Islet precursor cell (in vitro differentiated cells): ENCODE measurements around the gene PRDM5.
A peak's percentile ranks its signal among the peaks of the same experiment; 100 is the strongest.
"Not testable (repeated sequence)": the region's sequence is repeated elsewhere in the genome, so short reads cannot be mapped to it uniquely, and the experiment has no call there.

ENCODE experiments used
- DNase-seq: peaks from one replicate; pipeline ENCODE4 v3.0.0-alpha.2; 2018

PRDM5 gene

DNA sequence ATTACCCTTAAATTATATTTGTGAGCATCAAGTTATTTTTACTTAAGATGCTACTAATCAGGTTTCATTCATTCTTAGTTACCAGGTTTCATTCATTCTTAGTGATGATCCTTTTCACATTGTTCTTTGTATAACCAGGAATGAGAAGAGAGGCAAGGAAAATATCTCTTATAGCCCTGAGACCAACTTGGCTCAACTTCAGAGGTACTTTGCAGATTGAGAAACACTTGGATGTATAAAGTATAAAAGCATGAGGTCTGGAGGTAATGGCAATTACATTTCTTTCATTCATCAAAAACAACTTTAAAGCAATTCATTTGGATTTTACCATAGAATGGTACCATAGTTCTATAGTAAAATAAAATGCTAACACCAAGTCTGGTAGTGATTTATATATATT, 231.0 kb downstream of the PRDM5 start:
- DNase-seq = no peak

DNA sequence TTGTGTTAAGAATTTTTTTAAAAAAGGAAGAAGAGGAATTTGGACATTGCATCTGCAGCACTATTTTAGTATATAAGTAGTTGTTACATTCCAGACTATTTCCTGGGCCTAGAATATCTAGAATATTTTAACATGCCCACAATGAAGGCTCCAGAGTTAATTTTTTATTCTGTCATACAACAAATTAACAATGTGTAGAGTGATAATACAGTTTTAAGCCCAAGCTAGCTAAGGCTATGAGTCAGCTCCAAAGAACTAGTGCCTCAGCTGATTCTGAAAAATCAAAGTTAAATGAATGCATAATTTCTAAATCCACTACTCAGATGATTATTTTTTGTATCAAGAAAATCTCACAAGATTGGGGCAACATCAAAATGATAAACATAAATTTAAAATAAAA, 231.4 kb downstream of the PRDM5 start:
- no peak for DNase-seq

DNA sequence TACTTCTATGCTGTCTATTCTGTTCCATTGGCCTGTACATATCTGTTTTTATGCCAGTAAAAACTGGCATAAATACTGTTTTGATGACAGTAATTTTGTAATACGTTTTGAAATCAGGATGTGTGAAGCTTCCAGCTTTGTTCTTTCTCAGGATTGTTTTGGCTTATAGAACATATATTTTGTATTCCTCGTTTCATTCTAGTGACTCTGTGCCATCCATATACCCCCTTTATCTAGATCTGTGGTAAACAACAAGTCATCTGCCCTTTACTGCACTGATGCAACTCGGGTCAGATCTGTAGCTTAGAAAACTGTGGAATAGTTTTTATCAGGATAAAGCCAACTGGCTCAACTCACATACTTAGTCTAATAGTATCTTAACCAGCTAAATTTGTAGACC, 233.7 kb downstream of the PRDM5 start:
- DNase-seq = no peak

DNA sequence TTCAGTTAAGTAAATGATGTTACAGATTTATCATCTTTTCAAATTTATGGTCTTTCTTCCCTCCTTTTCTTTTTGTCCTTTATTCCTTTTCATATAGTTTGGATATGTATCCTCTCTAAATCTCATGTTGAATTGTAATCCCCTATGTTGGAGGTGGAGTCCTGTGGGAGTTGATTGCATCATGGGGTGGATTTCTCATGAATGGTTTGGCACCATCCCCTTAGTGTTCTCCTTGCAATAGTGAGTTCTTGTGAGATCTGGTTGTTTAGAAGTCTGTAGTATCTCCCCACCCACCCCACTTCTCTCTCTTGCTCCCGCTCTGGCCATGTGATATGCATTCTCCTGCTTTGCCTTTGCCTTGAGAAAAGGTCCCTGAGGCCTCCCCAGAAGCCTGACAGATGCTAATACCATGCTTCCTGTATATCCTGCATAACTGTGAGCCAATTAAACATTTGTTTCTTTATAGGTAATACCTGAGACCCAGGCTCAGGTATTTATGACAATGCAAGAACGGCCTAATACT, 236.7 kb downstream of the PRDM5 start:
- no peak for DNase-seq

DNA sequence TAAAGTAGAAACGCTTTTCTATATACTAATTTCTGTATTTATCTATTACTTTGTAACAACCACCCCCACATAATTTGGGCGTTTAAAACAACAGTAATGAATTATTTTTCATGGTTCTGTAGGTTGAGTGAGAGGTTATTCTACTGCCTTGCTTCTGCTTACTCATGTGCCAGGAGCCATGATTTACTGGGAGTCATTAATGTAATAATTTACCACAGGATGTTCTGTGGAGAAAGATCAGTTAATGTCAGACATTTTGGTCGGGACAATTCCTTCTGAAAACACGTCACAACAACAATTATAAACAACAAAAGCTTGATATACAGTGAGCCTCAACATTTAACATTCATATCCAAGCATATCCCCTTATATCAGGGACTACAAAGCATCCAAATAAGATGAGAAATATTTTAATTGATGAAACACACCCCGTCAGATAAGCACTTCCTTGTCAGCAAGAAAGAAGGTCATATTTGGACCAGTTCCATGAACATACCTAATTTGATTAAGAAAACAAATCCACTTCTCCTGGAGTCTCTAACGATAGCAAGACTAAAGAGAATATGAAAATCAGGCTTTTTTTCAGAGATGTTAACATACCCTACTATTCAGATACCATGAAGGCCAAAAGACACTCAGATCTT, 238.5 kb downstream of the PRDM5 start:
- no peak for DNase-seq

DNA sequence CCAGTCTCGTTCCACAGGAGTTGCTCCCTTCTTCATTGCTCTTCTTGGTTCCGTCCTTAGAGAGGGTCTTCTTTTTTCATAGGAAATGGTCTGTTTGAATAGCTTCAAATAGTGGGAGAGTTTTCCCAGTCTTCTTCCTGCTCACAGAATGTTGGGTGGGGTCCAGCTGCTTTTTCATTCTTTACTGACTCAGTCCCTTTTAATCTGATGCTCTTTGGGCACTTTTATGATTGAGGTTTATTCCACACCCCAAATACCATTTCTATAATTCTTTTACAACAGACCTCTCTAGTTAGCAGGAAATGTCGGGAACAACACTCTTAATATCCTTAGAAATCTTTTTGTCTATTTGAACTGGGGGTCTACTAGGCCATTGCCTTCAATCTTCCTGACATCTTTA, 239.5 kb downstream of the PRDM5 start:
- DNase-seq = no peak

DNA sequence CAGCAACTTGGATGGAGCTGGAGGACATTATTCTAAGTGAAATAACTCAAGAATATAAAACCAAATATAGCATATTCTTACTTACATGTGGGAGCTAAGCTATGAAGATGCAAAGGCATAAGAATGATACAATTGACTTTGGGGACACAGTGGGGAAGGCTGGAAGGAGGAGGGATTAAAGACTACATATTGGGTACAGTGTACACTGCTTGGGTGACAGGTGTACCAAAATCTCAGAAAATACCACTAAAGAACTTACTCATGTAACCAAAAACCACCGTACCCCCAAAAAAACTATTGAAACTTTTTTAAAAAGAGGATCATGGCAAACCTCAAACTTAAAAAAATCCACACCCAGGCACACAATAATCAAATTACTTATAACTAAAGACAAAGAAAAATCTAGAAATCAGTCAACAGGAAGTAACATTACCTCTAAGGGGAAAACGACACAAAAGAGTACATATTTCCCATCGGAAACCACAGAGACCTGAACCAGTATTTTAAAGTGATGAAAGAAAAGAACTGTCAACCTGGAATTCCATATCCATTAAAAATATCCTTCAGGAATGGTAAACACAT, 241.8 kb downstream of the PRDM5 start:
- DNase-seq = no peak

DNA sequence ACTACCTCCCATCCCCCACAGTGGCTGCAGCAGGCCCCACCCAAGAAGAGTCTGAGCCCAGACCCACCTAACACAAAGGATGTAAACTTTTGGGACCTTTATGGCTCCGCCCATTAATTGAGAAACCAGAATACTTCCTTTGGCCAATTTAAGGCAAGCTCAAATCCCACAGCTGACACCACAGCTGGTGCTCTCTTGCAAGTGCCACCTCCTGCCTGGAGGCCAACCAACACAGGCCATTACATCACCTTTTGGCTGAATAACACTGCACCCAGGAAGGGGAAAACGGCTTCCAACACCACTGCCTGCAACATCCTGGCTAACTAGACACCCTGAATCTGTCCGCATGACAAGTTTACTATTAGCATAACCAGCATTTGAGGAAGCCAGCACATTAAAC, 248.8 kb downstream of the PRDM5 start:
- no peak for DNase-seq

DNA sequence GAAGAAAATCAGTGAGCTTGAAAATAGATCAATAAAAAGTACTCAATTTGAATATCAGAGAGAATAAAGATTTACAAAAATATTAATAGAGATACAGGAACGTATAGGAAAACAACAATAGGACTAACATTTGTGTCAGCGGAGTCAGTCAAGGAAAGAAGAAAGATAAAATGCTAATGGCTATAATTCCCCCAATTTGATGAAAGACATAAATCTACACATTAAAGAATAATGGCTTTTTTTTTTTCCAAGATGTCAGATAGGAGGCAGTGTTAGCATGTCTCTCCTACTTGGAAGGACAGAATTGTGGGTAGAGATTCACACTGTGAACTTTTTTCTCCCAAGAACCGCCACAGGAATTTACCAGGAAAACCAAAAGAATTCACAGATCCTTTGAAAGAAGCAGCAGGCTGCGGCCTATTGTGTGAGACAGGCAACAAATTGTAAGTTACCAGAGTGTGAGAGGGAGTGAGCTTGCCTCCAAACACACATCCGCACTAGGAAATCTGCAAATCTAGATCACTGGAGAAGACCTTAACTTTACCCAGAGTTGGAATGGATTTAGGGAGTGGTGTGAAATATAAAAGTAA, 249.9 kb downstream of the PRDM5 start:
- DNase-seq = peak; percentile 71

DNA sequence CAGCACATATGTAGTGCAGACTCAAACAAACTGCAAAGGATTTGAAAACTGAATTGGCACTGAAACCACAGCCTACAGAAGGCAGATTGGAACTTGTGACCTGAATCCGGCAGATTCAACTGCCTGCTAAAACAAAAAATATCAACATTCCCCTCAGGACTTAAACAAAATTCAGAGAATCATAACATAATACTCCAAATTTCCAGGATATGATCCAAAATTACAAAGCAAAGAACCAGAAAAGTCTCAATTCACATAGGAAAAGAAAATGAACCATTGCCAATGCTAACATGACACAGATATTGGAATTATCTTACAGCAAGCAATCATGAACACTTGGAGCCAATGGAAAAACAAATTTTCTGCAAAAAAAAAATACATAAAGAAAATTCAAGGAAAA, 250.4 kb downstream of the PRDM5 start:
- DNase-seq = no peak

DNA sequence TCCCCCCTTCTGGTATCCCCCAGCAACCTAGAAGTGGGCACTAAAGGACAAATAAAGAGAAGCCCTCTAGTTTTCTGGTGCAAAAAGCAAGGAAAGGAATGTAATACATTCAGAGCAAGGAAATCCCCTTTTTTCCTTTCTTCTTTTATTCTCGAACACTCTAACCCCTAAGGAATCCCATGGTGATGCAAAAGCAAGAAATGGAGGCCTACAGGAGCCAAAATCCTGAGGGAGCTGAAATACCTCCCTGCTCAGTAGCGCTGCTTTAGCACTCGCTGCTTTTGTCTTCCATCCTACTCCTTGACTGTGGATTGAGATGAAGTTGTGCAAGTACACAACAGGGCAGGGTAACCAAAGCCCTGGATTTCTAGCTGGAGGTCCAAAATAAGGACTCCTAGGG, 251.0 kb downstream of the PRDM5 start:
- no peak for DNase-seq

DNA sequence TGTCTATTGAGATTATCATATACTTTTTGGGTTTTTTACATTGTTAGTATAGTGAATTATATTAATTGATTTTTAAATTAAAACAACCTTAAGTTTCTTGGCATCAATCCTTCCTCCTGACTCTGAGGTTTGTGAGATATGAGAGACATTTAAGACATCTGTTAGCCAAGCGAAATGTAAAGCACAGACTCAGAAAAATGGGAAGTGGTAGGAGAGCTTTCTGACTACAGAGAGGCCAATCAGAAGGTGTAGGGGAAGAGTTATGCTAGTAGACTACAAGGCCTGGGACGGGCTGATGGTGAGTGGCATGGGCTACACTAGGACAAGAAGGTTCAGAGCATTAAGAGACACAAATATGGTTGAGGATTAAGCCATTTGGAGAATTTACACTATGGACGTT, 255.4 kb downstream of the PRDM5 start:
- DNase-seq = no peak

DNA sequence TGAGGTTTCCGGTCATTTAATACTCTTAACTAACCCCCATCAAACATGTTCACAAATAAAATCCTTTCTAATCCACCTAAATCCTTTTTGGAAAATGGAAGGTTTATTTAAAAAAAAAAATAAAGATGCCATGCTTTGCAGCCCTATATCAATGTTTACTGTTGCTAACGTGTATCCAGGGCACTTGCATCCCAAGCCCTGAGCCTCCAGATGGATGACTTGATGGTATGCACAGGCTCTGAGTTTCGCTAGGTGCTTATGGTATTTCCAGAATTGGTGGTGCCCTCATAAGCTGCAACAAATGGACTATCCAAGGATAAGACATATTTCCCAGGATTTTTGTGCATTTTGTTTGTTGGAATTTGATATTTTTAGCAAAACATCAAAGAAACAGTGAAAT, 257.7 kb downstream of the PRDM5 start:
- no peak for DNase-seq

DNA sequence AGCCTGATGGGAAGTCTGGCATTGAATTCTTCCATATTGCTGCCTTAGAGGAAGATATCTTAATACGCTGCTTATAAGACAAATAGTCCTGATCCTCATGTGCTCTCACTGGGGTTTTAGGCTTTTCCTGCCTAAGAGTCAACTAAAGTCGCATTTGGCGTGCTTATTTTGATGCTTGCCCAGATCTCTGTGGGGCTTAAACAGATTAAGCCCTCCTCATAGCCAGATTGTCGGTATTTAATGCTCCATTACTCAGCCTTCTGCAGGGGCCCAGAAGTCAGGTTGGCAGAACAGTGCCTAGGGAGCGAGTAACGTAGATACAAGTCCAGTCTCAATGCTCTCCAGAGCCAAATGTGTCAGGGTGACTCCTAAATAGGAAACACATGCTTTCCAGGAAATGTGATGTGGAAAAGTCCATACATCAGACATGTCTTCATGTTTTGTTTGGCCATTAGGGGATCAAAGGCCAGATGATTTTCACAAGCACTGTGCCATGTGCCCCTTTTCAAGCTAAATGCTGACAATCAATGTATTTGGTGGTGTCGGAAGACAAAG, 262.8 kb downstream of the PRDM5 start:
- DNase-seq = no peak

DNA sequence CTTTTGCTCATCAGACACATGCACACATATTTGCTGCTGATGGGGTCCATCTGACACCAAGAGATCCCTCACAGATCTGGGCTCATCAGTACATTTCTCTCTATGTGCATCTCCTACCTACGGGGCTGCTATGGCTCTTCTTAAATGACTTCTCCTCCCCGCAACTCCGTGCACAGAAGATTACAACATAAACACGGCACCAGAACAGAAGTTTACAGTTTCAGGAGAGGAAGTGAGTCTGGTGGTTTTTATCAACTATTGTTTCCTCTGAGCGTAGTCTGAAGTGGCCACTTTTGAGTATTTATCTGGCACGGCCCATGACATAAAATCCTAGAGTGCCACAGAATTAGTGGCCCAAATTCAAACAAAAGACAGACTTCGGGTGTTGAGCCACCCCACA, 263.8 kb downstream of the PRDM5 start:
- no peak for DNase-seq

DNA sequence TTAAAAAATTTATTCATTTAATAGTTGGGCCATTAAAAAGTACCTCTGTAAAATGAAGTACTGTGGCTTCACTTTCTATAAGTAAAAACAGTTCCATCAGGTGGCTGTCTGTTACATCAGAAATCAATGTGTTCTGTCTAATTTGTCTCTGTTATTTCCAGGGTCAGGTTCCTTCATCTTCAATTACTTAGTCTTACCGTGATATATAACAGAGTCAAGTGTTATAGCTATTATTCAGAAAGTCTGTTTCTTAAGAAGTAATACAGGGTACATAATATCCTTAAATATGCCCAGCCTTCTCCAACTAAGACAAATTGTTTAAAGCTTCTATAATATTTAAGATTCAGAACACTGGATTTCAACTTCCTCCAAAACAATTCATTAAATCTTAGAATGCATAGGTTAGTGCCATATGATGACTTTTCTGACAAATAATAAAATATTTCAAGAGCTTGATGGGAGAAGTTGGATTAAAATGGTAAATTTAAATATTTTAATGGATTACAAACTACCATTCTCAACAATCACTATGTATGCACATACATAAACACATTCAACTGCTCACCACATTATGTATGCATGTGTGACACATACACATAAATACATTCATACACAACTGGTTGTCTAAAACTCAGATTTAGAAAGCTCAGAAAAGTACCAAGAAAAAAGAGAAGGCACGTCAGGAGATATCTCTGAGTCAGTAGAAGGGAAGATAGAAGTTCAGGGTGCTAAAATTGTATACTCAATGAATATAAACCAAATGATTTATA, 268.5 kb downstream of the PRDM5 start:
- no peak for DNase-seq

DNA sequence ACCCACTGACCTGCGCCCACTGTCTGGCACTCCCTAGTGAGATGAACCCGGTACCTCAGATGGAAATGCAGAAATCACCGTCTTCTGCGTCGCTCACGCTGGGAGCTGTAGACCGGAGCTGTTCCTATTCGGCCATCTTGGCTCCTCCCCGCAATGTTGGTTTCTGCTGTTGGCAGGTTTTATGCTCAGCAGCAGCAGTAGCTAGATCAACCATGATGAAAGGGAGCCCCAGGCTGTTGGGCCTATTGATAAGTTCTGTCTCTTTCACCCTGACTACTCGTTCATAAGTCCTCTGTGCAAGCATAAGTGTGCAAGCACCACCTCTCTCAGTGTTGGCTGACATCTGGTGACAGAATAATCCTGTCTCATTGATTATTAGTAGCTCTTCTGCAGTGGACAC, 274.2 kb downstream of the PRDM5 start:
- not testable (repeated sequence) for DNase-seq
